NCI-H1417 (cell line): Measurements from ENCODE around the gene NFASC.

ENCODE experiments used
- DNase-seq, 3 experiments: peaks; one replicate each; lab custom pipeline; 2025; lab: John Stamatoyannopoulos, UW

NFASC gene

DNA sequence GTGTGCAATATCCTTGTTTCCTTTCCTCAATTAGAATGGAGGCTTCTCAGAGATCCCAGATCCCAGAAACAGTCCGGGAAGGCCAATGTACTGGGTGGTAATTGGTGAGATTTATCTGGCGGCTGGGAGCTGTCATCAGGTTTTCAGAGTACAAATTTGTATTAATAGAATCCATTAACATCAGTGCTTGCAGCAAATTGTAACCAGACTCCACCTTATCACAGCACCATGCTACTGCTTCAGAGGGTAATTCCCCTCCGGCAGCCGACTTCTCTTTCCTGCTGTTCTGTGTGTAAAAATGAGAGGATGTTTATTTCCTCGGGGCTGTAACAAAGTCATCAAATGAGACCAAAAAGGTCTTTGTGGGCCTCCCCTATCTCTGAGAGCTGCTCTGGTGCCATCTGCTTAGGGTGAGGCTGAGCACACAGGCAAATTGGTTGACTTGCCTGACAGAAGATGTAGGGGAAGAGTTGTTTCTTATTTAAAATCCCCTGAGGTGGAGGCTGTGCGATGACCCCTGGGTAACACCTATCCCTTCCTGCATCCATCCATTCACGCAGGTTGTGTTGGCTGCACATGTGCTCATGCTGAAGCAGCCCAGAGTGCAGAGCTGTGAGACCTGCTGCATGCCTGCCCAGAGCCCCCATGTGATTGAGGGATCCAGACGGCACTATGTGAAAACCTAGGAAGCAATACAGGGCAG lies 19.2 kb downstream of the NFASC start:
- peak in 2 of 3 experiments; percentile 23 to 67 for DNase-seq

DNA sequence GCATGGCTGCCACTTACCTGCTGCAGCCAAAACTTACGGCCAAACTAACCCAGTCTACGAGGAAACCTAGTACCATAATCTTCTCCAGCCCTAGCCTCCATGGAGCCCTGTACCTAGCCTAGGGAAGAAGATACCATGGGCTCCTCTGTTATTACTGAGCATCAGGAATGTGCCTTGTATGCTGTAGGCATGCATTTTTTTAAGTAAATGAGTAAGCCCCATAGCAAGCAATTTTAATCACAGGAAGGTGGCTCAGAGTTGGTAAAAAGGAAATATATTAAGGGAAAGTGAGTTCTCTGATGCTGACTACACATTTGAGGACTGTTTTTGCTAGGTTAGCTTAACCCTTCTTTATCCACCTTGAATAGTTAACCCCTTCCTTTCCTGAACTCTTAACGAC lies 21.2 kb downstream of the NFASC start:
- no peak for DNase-seq

DNA sequence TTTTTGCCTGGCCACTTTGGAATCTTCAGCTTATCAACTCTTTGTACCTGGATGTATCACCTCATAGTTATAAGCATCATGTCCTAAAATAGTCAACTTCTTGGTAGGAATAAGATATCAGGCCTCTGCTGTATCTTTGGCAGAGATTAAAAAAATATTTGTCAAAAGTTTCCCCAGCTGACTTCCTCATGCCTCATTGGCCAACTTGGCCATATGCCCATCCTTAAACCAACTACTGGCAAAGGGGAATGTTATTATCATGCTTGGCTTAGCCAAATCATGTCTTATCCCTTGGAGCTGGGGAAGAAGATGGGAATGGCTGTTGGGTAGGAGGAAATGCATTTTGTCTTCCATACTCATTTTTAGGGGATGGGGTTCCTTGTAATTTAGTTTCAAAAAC lies 23.4 kb downstream of the NFASC start:
- no peak for DNase-seq

DNA sequence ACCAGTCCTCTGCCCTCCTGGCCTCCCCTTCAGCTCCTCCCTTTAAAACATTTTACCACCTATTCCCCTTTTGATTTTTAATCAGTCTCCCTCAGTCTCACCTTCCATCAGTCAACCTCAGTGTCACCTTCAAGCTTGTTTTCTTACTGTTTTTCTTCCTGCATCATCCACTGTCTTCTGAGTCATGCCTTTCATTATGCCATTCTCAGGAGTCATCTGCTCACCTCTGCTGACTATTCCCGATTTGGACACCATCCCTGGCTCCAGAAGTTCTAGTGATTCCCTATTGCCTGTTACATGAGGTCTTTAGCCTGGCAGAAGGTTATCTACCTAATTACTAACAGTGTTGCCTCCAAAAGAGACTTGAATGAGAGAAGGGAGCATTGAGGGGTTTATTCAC lies 23.9 kb downstream of the NFASC start:
- no peak for DNase-seq

DNA sequence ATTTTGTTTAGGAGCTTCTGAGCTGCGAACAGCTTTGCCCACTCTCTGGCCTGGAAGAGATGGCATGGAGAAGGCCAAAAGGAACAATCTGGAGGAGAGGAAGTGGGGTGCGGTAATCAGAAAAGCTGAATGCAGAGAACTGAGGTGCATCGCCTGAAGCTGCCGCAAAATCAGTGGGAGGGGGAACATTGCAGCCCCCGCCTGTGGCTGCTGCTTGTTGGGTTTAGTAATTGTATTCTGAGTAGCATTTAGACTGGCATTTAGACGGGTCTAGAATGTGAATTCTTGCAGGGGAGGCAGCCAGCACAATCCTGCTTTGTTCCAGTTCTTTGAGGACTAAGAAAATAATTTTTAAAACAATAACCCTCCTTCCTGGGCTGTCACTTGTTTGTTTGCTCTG lies 25.4 kb downstream of the NFASC start:
- DNase-seq: no peak

DNA sequence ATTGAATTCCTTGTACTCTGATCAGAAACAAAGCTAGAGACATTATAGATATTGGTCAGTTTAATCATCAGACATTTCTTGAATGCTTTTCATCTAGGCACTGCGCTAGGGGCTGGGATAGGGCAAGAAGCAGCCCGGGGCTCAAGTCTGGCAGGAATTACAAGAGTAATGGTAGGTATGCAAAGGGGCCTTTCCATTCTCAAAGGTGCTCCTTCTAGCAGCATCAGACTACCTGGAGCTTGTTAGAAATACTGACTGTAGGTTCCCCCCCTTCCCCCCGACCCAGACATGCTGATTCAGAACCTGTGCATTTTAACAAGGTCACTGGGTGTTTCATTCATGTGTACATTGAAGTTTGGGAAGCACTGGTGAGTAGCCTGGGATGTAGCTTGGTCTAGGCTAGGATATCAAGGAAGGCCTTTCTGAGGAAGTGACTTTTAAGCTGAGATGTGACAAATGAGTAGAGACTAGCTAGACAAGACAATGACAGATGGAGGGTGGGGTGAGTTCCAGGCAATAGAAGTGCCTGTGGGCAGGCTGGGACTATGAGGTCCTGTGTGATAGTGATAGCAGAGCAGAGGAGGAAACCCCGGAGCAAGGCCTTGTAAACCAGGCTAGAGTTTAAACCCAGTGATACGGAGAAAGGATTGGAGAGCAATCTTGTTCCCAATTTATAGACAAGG lies 26.3 kb downstream of the NFASC start:
- DNase-seq: no peak

DNA sequence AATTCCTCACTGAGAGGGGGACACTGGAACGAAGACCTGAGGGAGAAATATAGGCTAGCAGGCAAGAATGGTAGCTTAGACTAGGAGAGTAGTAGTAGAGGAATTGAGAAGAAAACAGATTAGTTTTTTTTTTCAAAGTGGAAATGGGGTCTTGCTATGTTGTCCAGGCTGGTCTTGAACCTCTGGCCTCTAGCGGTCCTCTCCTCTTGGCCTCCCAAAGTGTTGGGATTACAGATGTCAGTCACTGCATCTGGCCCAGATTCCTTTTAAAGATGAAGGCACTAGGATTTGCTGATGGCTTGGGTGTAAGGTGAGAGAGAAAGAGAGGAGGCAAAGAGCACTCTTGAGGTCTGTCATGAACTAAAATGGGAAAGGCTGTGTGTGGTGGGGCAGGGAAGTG lies 30.1 kb downstream of the NFASC start:
- DNase-seq: no peak

DNA sequence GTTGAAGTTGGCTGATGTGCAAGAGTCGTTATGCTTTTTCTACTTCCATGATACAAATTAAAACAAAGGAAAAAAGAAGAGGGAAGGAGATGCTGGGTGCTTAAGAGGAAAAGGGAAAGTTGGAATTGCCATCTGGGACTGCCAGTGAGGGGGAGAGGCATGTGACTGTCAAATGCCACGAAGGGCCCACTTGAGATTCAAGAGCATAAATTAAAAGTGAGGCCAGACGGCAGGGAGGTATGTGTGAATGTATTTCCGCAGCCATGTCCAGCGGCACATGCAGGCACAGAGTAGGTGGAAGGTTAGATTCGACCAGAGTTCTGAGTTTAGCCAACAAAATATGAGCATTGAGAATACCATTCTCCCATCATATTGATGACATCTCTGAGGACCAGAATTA lies 32.0 kb downstream of the NFASC start:
- DNase-seq: peak in 2 of 3 experiments; percentile 57 to 97

DNA sequence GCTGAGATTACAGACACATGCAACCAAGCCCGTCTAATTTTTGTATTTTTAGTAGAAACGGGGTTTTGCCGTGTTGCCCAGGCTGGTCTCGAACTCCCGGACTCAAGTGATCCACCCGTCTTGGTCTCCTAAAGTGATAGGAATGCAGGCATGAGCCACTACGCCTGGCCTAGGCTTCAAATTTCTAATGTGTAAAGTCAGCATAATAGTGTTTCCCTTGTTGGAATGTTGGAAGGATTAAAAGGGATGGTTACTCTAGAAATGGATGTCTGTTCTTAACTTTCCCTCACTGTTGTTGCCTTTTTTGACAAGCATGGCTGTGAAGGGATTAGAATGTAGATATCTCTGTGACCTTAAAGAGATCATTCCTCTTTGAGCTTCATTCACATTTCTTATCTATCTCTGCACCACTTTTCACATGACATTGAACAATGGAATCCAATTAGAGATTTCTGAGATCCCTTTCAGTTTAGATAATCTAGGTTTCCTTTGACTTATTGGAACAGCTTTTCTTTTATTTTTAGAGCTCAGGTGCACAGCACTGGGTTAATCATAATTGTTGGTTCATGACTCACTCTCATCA lies 33.7 kb downstream of the NFASC start:
- no peak for DNase-seq

DNA sequence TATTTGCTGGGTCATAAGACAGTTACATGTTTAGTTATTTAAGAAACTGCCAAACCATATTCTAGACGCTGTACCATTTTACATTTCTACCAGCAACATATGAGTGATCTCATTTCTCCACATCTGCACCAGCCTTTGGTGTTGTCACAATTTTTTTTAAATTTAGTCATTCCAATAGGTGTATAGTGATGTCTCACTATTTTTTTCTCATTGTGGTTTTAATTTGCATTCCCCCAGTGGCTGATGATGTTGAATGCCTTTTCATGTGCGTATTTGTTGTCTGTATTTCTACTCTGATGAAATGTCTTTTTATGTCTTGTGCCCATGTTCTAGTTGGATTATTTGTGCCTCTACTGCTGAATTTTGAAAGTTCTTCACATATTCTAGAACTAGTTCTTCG lies 38.4 kb downstream of the NFASC start:
- DNase-seq: no peak

DNA sequence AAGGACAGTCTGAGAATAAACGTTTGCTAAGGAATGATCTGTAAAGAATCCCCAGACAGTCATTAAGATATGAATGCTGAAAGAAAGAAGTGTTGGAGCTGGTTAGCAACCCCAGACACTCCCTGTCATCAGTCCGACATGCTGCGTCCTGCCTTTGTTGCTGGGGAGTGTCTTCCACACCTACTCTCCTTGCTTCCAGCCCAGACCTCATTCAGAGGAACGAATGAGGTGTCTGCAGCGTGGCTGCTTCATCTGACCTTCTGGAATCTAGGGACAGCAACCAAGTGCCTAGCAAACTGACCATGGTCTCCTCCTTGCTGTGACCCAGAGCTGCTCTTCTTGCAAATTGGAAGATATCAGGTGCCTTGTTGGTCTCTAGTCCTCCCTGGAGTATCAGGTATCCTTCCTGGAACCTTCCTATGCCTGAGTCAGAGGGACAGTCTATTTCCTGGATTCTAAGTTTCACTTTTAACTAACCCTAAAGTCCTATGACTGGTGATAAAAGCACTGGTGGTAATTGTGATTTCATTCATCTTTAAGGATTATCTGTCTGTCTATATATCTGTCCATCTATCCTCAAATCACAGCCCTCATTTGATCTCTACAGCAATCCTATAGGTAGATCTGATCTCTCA lies 45.3 kb downstream of the NFASC start:
- DNase-seq: no peak

DNA sequence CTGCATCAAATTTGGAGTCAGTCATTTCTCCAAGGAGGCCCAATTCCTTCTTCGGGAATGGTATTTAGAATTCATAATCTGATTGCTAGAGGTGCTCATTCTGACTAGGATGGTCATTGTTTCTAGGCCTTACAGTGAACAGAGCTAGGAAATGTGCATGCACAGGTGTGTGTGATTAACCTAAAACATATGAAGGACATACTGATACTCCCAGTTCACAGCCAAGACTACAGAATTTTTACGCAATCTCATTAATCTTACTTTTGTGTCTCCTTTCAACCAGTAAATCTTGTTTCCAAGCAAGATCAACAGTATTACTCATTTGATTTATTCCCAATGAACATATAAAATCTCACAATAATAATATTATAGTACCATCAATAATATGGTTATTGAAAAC lies 47.1 kb downstream of the NFASC start:
- DNase-seq: no peak

DNA sequence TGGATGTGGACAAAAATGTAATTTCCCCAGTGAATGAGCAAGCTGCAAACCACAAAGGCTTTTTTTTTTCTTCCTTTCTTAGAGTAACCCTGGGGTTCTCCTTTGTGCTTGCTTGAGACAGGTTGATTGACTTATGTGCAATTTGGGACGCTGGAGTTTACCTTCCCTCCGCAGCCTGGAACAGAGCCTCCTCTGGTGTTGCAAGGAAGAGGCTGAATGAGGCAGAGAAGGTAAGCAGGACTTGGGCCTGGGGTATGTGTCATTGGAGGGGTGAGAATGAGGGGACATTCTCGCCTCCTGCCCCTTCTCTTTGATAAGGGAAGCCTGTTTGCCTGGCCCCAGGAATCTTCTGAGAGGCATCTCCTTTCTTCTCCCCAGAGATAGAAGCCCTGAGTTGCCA lies 49.8 kb downstream of the NFASC start:
- no peak for DNase-seq

DNA sequence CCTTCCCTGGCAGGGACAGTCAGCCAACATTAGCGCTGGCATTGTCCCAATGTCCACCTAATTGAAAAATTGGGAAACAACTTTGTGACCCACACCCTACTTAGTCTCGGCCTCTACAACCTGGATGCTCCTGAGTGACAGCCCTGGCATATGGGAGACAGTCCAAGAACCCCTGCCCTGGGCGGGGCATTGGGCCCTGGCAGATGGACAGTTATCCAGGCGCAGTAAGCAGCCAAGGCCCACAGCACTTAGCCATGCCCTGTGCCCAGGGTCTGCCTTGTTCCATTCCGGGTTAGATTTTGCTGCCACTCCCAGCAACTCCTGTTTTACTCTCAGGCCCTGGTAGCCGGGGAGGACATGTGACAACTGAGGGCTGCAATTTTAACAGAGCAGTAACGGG lies 50.3 kb downstream of the NFASC start:
- no peak for DNase-seq

DNA sequence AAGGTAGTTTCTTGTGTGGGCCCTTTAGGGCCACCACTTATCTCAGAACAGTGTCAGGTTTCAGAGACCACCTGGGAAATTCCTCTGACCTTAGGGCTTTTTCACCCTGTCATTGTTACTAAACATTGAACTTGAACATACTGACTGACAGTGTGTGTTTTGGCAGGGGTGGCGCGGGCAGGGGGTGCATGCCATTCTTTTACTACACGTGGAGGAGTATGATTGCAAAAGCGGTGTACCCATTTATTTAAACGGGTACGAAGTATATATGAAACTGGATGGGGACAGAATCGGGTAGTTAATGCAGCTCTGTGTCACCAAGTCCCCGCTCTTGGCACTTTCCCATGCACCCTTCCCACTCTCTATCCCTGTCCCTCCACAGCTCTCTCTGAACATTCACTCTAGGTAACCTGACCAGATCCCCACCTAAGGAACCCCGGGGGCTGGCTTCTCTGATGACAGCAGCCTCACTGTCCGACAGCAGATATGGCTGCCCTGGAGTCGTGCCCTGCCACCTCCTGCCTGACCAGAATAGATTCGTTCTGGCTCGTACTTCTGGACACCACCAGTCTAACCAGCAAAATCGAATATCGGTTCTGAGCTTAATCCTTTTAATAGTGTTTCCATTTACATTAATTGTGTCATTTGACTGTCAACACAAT lies 51.3 kb downstream of the NFASC start:
- no peak for DNase-seq

DNA sequence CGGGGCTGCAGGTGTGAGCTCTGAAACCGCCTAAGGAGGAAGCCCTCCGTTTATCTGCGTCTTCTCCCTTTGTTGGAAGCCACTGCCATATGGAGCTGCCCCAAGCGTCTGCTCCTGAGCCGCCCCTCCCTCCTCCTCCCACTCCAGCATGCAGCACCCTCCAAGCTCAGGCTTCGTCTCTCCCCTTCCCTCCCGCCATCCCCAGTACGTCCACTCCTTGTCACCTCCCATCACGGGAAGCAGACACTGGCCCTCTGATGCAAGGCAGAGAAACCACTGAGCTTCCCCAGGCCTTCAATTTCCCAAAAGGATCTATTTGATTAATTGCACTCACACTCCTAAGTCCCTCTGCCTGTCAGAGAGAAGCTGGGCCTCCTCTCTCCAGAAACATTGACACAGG lies 52.5 kb downstream of the NFASC start:
- no peak for DNase-seq

DNA sequence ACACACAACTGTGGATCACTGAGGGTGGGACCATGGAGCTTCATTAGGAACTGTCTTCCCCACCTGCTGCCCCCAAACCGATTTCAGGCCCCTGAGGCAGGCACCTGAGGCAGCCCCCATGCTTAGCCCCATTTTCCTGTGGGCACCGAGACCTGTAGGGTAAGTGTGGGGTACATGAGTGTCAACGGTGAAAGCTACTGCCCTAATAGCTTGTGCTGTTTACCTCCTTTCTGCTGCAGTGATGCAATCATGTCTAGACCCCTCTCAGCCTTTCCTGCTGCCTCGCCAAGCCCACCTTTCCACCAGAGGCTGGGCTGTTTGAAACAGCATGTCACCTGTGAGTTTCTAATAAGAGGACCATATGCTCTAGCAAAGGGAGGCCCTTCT lies 53.0 kb downstream of the NFASC start:
- no peak for DNase-seq

DNA sequence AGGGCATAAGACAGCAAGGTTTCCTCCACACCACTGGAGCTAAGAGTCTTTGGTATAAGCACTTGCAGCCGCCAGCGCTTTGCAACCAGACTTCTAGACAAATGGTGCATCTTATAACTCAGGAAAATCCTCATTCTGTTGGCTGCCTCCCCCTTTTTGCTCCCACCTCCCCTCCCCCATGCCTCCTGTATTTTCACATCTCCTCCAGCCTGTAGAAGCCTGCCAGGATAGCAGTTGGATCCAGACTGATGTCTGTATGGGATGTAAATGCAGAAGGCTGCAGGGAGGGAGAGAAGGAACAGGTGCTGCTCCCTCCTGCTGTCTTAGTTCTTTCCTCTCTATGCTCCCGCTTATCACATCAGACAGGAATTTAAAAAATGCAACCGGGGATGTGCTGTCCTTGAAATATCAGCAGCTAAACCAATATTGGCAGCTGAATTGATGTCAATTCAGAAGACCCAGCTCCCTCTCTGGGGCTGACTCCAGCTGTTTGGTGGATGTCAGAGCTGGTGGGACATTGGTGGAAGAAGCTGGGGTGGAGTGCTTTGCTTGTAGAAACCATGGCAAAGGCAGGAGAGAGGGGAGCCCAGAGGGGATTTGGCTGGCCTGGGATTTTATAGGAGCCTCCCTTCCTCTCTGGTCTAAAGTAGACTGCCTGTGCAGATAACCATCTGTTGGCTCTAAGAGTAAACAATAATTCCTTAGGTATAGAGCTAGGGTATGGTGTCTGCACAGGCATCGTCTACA lies 53.5 kb downstream of the NFASC start:
- peak in 1 of 3 experiments; percentile 21 for DNase-seq

DNA sequence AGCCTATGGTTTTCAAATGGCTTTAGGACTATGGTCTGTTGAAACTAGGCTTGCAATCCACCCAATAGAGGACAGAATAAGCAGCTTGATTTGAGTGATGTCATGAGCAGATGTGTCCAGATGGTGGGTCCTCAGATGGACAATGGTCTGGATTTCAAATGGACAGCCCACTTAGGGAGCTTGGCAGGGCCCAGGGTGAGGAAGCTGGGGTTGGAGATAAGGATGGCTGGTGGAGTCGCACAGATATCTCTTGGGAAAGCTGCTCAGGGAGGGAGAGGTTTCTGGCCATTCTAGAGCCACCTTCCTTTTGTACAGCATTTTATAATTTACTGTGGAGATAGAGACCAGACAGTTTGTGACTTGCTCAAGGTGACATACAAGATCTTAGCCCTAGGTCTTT lies 55.0 kb downstream of the NFASC start:
- DNase-seq: no peak

DNA sequence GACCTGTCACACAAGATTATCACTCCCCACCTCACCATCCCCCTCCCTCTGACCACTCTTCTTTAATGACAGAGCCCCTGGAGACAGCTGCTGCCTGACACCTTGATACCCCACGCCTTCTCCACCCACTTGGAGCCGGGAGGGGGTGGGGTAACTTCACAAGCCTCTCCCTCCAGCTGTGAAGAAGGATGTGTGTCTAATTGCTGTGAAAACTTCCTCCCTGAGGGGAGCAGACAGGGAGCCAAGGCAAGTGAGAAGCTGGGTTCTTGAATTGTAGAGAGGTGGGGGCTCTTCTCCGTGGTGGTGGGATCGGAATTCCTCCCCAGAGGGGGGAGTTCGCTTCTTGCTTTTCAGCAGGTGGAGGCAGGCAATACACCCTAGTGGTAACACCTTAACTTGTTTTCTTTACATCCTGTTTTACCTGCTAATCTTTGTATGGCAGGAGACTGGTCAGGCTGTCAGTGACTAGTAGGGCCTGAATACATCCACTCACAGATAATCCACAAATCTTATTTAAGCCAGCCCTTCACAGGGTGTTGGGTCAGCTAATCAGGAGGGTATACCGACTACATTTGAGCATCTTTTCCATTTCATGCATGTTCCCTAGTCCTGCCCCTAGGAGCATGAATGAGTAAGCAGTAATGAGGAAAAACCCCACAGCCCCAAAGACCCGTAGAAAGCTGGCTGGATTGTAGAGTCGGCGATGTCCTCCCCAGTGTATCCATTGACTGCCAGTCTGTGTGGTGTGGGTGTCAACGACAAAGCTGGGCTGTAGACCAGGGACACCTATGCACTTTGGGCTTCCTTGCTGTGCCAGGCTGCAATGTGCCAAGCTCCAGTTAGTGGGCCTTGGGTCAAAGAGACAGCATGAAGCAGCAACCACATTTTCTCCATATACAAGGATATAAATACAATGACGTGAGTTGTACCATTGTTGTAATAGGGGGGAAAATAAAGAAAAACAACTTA lies 57.3 kb downstream of the NFASC start:
- peak in 2 of 3 experiments; percentile 18 to 44 for DNase-seq
